ENCODE results near the gene ZNF280D.
"Not testable (repeated sequence)": the region's sequence is repeated elsewhere in the genome, so short reads cannot be mapped to it uniquely, and the experiment has no call there.

- not testable (repeated sequence) for TF ChIP-seq REST (IDR thresholded peaks at IDR 0.05; ENCODE audit: insufficient read depth in 1 of 2, low read depth in 2 of 2, low read length in 1 of 2); CTCF (IDR thresholded peaks at IDR 0.05); POLR2AphosphoS5 (IDR thresholded peaks at IDR 0.05; ENCODE audit: low read depth, low read length)
Measured at GRCh38 chr15:56780102-56780725, 46.9 kb upstream of the ZNF280D start.

Measured in Panc1 (cell line).